Measurements from ENCODE around the gene DTNBP1.

- TF ChIP-seq, protein P1, sequence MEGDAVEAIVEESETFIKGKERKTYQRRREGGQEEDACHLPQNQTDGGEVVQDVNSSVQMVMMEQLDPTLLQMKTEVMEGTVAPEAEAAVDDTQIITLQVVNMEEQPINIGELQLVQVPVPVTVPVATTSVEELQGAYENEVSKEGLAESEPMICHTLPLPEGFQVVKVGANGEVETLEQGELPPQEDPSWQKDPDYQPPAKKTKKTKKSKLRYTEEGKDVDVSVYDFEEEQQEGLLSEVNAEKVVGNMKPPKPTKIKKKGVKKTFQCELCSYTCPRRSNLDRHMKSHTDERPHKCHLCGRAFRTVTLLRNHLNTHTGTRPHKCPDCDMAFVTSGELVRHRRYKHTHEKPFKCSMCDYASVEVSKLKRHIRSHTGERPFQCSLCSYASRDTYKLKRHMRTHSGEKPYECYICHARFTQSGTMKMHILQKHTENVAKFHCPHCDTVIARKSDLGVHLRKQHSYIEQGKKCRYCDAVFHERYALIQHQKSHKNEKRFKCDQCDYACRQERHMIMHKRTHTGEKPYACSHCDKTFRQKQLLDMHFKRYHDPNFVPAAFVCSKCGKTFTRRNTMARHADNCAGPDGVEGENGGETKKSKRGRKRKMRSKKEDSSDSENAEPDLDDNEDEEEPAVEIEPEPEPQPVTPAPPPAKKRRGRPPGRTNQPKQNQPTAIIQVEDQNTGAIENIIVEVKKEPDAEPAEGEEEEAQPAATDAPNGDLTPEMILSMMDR (IDR thresholded peaks at IDR 0.05), result no peak
- no peak for TF ChIP-seq POLR2AphosphoS5 (IDR thresholded peaks at IDR 0.05)
These were observed 6.1 kb upstream of the DTNBP1 start for GRCh38 chr6:15668918-15669317.

All from prostate gland (tissue), 2 donors.